Aorta (tissue), 4 donors: Measurements from ENCODE around the gene SPATA19. TPM values are rescaled to one million over a fixed set of nuclear protein-coding genes. Genes with fewer than 3 reads are reported as not detected.

ENCODE experiments used
- polyA plus RNA-seq, 2 donors: library from polyadenylated mRNA; stranded (reverse); fragments of 200-250 nt; gene quantifications; one replicate each; pipeline ENCODE4 v1.2.3, GENCODE V29; 2013
- total RNA-seq, 2 donors: library from RNA; stranded (reverse); fragmentation: NEBNext Ultra II Directional; extraction: Animal tissue kit (Norgen Biotek cat#: 25700); gene quantifications; one replicate each; pipeline ENCODE4 v1.2.1, GENCODE V29; 2021
- donor health status: healthy with polysubstance abuse.
- donor health status: Bipolar disorder and iron deficiency.
- donor health status: DM: no; HTN: no; CAD: no.
- donor health status: DM: yes; HTN: yes; CAD: no.

The SPATA19 gene
- total and polyA plus RNA-seq, 4 donors = not detected

Other genes with a start within 250 kb of the SPATA19 start
- 10 to 100 TPM; 59.7 to 93.9 TPM for gene IGSF9B, start 111.5 kb upstream of the SPATA19 start, total RNA-seq
- gene IGSF9B, start 111.5 kb upstream of the SPATA19 start, polyA plus RNA-seq = 10 to 100 TPM in 1 of 2 donors, 1 to 10 TPM in 1; 6.5 to 29.7 TPM
- gene JAM3, start 223.6 kb upstream of the SPATA19 start, total RNA-seq = 100 to 1,000 TPM in 1 of 2 donors, 10 to 100 TPM in 1; 94.9 to 102 TPM
- 10 to 100 TPM; 22.2 to 56.8 TPM for gene JAM3, start 223.6 kb upstream of the SPATA19 start, polyA plus RNA-seq